Nephron progenitor cell (in vitro differentiated cells): ENCODE results near the gene GPHN.
A peak's percentile ranks its signal among the peaks of the same experiment; 100 is the strongest.

ENCODE experiments used
- DNase-seq: peaks from one replicate; pipeline ENCODE4 v3.0.0; 2021
- H3K27ac Mint-ChIP-seq: 2 replicates; pipeline ENCODE4 v1.8.0; 2021; ENCODE audit warnings: mild to moderate bottlenecking, moderate library complexity, mixed read lengths
- H3K27me3 Mint-ChIP-seq: 2 replicates; pipeline ENCODE4 v1.8.0; 2021; ENCODE audit warnings: mild to moderate bottlenecking, low read depth, mixed read lengths; ENCODE audit not compliant: poor library complexity
- H3K36me3 Mint-ChIP-seq: 2 replicates; pipeline ENCODE4 v1.8.0; 2021; ENCODE audit warnings: low read depth, mixed read lengths
- H3K4me1 Mint-ChIP-seq: 2 replicates; pipeline ENCODE4 v1.8.0; 2021; ENCODE audit warnings: mixed read lengths
- H3K4me3 Mint-ChIP-seq: 2 replicates; pipeline ENCODE4 v1.8.0; 2021; ENCODE audit warnings: mild to moderate bottlenecking, moderate library complexity, mixed read lengths
- H3K9me3 Mint-ChIP-seq: 2 replicates; pipeline ENCODE4 v1.8.0; 2021; ENCODE audit warnings: mild to moderate bottlenecking, moderate library complexity, mixed read lengths
- CTCF ChIP-seq: fragments of 200-600 bp; sonication (generic); IDR thresholded peaks from 2 replicates; pipeline ENCODE4 v1.5.0; 2021; ENCODE audit warnings: antibody characterized with exemption

Gene GPHN

DNA sequence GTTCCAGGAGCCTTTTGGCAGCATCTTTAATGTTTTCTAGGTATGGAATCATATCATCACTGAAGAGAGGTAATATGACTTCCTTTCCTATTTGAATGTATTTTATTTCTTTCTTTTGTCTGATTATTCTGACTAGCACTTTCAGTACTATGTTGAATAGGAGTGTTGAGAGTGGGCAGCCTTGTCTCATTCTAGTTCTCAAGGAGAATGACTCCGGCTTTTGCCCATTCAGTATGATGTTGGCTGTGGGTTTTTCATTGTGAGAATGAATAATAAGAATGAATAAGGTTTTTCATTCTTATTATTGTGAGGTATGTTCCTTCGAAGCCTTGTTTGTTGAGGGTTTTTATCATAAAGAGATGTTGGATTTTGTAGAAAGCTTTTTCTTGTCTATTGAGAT is 98.9 kb downstream of the GPHN start:
- DNase-seq, result no peak
- no peaks in the 10 kb centered on the region for H3K4me1 Mint-ChIP-seq
- peaks cover 25% of the 10 kb centered on the region for H3K36me3 Mint-ChIP-seq
- no peaks in the 10 kb centered on the region for H3K27me3 Mint-ChIP-seq
- no peak for TF ChIP-seq CTCF
- no peak overlapping the region for H3K4me3 Mint-ChIP-seq
- no peak overlapping the region for H3K27ac Mint-ChIP-seq
- H3K9me3 Mint-ChIP-seq, result peaks cover 55% of the 10 kb centered on the region

DNA sequence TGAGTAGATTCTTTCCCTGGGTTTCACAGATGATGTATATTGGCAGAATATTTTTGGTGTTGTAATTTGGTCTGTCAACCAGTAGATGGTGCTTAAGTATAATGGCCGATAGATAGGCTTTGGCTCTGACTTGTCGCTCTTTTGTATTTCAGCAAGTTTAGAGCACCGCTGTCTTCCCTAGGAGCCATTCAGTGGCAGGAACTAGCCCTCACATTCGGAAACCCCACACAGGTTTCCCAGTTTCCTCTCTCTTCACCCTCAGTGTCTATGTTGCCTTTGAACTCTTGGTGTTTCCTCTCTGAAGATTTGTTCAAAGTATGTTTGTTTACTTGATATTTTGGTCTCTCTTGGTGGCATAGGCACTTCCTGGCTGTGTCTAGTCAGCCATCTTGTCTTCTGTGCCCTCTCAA is 102.2 kb downstream of the GPHN start:
- no peak overlapping the region for H3K4me3 Mint-ChIP-seq
- H3K36me3 Mint-ChIP-seq, result peaks cover 36% of the 10 kb centered on the region
- TF ChIP-seq CTCF, result no peak
- no peaks in the 10 kb centered on the region for H3K27me3 Mint-ChIP-seq
- H3K9me3 Mint-ChIP-seq, result peaks cover 61% of the 10 kb centered on the region
- no peaks in the 10 kb centered on the region for H3K4me1 Mint-ChIP-seq
- no peak overlapping the region for H3K27ac Mint-ChIP-seq
- no peak for DNase-seq

DNA sequence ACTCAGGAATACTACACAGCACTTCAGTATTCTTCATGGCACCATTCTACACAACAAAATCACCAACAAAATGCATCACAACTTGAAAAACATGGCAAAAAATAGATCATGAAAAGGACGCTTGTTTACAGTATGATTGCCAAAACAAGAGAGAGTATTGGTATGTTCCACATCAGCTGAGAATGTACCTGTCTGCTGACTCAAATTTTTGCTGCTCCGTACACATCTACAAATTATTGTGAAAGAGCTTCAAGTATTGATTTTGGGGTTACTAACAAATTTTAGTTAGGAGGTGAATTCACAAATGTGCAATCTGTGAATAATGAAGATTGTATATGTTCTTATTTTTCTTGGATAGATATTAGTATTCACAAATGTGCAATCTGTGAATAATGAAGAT is 105.4 kb downstream of the GPHN start:
- no peak for TF ChIP-seq CTCF
- H3K4me3 Mint-ChIP-seq, result no peak overlapping the region
- H3K4me1 Mint-ChIP-seq, result no peaks in the 10 kb centered on the region
- no peak for DNase-seq
- no peak overlapping the region for H3K27ac Mint-ChIP-seq
- peaks cover 61% of the 10 kb centered on the region for H3K9me3 Mint-ChIP-seq
- H3K36me3 Mint-ChIP-seq, result peaks cover 54% of the 10 kb centered on the region
- no peaks in the 10 kb centered on the region for H3K27me3 Mint-ChIP-seq

- H3K27ac Mint-ChIP-seq, result no peak overlapping the region
- TF ChIP-seq CTCF, result no peak
- DNase-seq, result no peak
- peaks cover 57% of the 10 kb centered on the region for H3K36me3 Mint-ChIP-seq
- no peak overlapping the region for H3K4me3 Mint-ChIP-seq
- H3K27me3 Mint-ChIP-seq, result no peaks in the 10 kb centered on the region
- H3K9me3 Mint-ChIP-seq, result peaks cover 63% of the 10 kb centered on the region
- H3K4me1 Mint-ChIP-seq, result no peaks in the 10 kb centered on the region
These were observed 112.0 kb downstream of the GPHN start for GRCh38 chr14:66619952-66620351.

DNA sequence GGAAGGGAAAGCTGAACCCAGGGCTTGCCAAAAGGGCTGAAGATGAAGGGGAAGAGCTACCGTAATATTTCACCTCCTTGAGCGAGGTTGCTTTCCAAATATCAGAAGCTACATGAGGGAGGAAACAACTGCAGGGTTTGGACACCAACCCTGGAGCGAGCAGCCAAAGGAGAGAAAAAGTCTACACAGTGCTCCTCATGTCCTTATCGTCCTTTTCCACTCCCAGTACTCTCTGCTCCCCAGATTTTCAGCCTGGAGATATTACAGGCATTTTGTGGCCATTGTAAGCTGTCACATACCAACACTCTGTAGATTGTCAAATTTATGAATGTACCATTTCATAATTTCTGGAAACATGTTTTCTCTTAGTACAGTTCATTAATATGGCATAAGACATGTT is 115.9 kb downstream of the GPHN start:
- H3K27me3 Mint-ChIP-seq, result no peaks in the 10 kb centered on the region
- TF ChIP-seq CTCF, result no peak
- H3K27ac Mint-ChIP-seq, result peak overlapping the region; percentile 45

DNA sequence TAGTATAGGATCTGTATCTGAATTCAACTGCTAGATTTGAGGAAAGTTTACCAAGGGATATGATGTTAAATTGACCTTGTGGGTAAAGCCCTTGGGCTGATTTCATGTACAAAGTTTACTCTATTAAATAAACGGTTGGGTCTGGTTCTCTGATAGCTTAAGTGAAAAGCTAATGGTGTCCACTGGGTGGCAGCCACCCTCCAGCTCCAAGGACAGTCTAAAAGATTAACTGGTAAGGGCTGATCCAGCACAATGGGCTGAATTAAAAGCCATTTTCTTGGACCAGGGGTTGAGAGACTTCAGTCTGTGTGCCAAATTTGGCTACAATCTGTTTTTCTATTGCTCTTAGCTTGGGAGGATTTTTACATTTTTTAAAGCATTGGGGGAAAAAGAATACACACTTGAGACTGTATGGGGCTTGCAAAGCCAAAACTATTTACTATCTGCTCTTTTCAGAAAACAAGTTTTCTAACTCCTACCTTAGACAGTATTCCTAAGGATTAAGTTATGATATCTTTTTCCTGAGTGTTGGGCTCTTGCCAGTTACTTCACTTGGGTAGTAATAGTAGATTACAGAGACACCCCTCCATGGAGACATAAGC is 116.5 kb downstream of the GPHN start:
- Mint-ChIP-seq H3K4me3 (no peak overlapping the region), H3K27me3 (no peaks in the 10 kb centered on the region), H3K27ac (no peak overlapping the region), H3K9me3 (peaks cover 26% of the 10 kb centered on the region), H3K36me3 (peaks cover 24% of the 10 kb centered on the region), H3K4me1 (no peaks in the 10 kb centered on the region)
- TF ChIP-seq CTCF, result peak; percentile 56
- peak; percentile 38 for DNase-seq

More for the DNA sequence above, 115.9 kb downstream of the GPHN start:
- H3K9me3 Mint-ChIP-seq, result peaks cover 29% of the 10 kb centered on the region
- peaks cover 26% of the 10 kb centered on the region for H3K36me3 Mint-ChIP-seq
- H3K4me3 Mint-ChIP-seq, result no peak overlapping the region
- DNase-seq, result no peak
- no peaks in the 10 kb centered on the region for H3K4me1 Mint-ChIP-seq
